GM18505 (cell line): Measurements from ENCODE around the gene TMEM187.
A peak's percentile ranks its signal among the peaks of the same experiment; 100 is the strongest.

Experiments
- ATAC-seq: cut with Tn5 transposase; IDR thresholded peaks from one replicate; pipeline ENCODE4 v1.9.1; 2021; ENCODE audit not compliant: unreplicated experiment
- POLR2A ChIP-seq: IDR thresholded peaks from 4 replicates; pipeline ENCODE4 v1.6.1; 2011; ENCODE audit warnings: borderline replicate concordance; ENCODE audit not compliant: insufficient read depth, insufficient read length; ENCODE audit errors: extremely low read depth

The TMEM187 gene

DNA sequence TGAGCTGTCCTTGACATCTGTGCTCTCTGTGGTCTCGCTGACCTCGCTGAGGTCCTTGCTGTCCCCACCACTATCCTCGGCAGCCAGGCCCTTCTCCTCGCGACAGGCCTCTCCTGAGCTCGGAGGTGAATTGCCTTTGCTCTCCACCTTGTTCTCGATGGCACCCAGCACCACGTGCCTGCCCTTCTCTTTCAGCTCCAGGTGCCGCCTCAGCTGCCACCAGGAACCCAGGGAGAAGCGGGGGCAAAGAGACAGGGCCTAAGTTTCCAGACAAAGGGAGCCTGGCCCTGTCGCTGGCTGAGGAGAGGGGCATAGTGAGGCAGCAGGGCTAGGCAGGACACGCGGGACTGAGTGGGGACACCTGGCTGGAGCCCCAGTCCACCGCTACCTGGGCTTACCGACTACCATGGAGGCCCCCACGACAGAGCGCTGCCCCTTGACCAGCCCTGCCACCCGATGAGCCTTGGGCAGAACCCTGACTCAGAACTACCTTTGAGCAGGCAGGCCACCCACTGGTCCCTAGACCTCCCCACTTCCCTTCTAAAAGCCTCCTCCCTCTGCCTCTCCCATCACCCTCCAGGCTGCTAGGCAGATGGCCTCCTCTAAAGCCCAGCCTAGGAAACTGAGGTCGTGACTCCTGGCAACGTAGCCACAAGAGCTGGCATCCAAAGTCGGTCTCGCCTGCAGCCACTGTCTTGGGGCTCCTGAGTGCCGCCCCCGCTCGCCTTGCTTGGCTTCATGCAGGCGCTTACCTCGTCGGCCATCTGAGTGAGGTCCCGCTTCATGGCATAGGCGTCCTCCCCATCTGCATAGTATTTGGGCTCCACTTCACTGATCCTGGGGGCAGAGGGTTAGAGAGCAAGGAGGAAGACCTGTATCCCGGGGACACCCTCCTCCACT is 42.3 kb upstream of the TMEM187 start:
- ATAC-seq, result no peak

DNA sequence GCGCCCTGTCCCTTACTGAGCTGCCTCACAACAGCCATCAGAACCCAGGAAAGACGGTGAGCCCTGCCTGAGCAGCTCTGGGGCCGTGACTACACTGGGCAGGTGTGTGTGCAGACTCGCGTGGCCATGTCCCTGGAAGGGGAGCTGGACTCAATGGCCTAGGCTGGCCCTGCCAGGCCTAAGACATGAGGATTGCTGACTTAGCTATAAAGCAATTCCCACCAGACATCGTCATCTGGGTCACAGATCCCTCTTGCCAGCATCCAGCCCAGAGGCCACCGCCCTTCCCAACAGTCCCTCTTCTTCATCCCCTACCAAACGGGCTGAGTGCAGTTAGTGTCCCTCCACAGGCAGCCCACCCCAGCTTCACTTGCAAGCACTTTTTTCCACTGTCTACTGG is 41.4 kb upstream of the TMEM187 start:
- TF ChIP-seq POLR2A, result no peak
- no peak for ATAC-seq

More for the DNA sequence above, 42.3 kb upstream of the TMEM187 start:
- no peak for TF ChIP-seq POLR2A

GRCh38 chrX:153931748-153932147 is 40.8 kb upstream of the TMEM187 start:
- no peak for TF ChIP-seq POLR2A
- no peak for ATAC-seq

DNA sequence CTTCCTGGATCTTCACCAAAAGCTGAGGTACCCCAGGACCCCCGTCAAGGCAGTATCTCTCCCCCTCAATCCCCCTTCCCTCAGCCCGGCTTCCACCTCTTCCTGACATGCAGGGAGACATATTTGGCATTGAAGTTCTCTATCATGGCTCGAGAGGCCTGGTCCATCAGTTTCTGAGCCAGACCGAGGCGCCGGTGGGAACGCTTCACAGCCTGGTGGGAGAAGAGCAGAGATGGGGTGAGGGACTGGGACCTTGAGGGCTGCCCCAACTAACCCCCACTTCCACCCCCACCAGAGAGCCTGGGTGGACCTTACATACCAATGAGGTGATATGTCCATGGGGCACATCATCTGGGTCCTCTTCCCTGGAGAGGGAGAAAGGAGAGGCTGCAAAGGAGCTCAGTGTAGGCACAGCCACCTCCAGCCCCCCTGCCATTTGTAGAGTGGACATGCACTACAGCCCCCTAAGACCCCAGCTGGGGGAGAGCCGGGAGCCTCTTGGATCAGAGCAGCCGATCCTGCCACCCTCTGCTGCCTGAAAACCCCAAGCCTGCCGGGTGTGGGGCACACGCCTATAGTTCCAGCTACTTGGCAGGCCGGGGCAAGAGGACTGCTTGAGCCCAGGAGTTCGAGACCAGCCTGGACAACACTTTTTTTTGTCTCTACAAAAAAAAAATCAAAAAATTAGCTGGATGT is 40.2 kb upstream of the TMEM187 start:
- no peak for TF ChIP-seq POLR2A
- no peak for ATAC-seq

DNA sequence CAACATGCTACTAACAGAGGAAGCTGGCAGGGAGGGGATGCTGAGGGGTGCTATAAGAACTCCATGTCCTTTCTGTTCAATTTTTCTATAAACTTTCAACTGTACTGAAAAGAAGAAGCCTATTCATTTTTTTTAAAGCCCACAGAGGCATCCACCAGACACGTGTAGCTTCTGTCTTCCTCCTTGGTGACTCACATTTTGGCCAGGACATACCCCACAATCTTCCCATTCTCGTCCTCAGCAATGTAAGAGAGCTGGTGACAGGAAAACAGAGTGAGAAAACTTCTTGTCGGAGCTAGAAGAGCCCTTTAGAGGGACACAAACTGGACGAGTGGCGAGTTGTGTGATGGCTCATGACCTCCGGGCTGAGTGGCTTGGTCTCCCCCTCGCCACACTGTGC is 38.8 kb upstream of the TMEM187 start:
- TF ChIP-seq POLR2A, result no peak
- no peak for ATAC-seq

DNA sequence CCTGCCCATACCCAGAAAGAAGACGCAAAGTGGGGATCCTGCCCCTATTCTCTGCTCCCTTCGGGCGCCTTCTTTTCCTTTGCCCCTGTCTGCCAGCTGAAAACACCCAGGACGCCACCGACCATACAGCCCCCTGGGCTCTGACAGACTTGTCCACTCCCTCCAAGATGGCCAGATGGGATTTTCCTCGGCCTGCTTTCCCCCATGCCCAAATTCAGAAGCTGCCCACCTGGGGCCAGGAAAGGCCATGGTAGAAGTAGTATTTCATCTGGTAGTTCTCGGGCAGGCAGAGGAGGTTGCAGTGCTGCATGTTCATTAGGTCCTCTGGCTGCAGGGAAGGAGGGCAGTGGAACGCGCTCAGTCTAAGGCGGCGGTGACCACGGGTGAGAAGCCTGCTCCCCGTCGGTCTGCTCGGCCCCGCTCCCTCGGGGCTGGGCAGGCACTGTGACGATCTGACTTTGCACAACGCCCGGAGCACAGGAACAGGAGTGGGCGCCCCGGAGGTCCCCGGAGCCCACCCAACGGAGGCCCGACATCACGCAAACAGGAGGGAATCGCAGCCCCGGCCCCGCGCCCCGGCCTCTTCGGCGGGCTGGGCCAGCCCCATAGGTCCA is 38.3 kb upstream of the TMEM187 start:
- peak; percentile 18 for ATAC-seq
- TF ChIP-seq POLR2A, result no peak

GRCh38 chrX:153934762-153935325 is 37.7 kb upstream of the TMEM187 start, which contains the start of gene NAA10:
Gene NAA10 (minus strand): TSS chrX:153935037. CDS start chrX:153934904, 133 bp downstream.
- TF ChIP-seq POLR2A, result peak; percentile 64
- peak; percentile 79 for ATAC-seq

GRCh38 chrX:153935326-153935851 is 37.2 kb upstream of the TMEM187 start:
- ATAC-seq, result peak; percentile 2
- TF ChIP-seq POLR2A, result no peak

- no peak for ATAC-seq
- TF ChIP-seq POLR2A, result no peak
These were observed 35.5 kb upstream of the TMEM187 start for GRCh38 chrX:153937056-153937455.

DNA sequence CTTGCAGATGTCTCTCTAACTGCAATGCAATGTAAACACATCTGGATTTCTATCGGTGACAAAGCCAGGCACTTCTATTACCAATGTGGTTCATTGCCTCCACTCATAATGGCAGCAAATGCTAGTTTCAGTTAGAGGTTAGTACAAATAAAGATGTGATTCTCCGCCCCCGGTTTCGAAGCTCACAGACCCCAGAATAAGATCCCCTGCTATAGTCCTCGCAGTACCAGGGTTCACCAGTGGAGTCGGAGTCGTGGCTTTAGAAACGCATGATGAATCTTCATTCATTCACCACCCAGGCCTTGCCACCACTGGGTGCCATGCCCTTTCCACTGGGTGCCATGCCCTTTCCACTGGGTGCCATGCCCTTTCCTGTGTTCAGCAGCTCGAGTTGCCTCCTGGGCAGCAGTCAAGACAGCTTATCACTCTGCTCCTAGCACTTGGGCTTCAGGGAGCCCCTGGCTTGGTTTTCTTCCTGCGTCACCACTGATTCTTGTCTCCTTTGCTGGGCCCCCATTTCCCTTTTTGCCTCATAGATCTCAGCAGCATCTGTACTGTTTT is 34.2 kb upstream of the TMEM187 start:
- TF ChIP-seq POLR2A, result no peak
- ATAC-seq, result no peak

DNA sequence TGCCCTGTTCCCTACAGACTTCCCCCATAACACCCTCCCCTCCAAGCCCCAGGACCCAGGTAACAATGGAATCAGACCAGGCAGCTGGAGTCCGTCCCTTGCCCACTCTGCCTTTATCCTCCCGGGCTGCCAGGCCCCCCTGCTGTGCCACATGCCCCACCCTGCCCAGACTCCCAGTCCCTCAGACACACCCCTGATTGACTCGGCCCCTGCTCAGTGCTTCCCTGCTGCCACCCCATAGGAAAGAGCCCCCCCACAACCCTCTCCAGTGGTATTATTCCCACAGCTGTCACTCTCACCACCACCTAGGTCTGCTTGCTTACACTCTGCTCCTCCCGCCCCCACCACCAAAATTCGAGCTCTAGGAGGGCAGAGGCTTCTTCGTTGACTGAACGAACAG is 33.0 kb upstream of the TMEM187 start:
- no peak for ATAC-seq
- no peak for TF ChIP-seq POLR2A

GRCh38 chrX:153941336-153942252 is 31.0 kb upstream of the TMEM187 start:
- ATAC-seq, result no peak
- no peak for TF ChIP-seq POLR2A

GRCh38 chrX:153944140-153944799 is 28.3 kb upstream of the TMEM187 start, which contains the start of gene RENBP:
Gene RENBP (minus strand): TSS chrX:153944643. CDS start chrX:153944610, 33 bp downstream.
- ATAC-seq, result no peak
- no peak for TF ChIP-seq POLR2A
